B cell (primary cell): ENCODE results near the gene FARP1. TPM values are rescaled to one million over a fixed set of nuclear protein-coding genes. Genes with fewer than 3 reads are reported as not detected.

Experiments used
- ATAC-seq: fragments of 200-7000 bp; cut with Tn5 transposase; one replicate; pipeline ENCODE4 v1.10.0; 2021; ENCODE audit warnings: low read depth, mild to moderate bottlenecking, moderate number of reproducible peaks, moderate library complexity
- CTCF ChIA-PET: fragments of 350-600 bp; sonication (Branson Sonifier 250); formaldehyde crosslinking; loops from one replicate; lab custom pipeline; 2021; ENCODE audit warnings: antibody characterized with exemption, inconsistent platforms; lab: Charles Lee
- POLR2A ChIA-PET: fragments of 350-600 bp; sonication (Branson Sonifier 250); formaldehyde crosslinking; loops from one replicate; lab custom pipeline; 2021; ENCODE audit warnings: antibody characterized with exemption; lab: Charles Lee
- DNase-seq: peaks from one replicate; pipeline ENCODE4 v3.0.0; 2013
- H2AFZ ChIP-seq: 2 replicates; pipeline ENCODE4 v1.6.1; 2012; ENCODE audit warnings: mild to moderate bottlenecking, low read depth, low read length; ENCODE audit not compliant: insufficient read depth, poor library complexity, severe bottlenecking
- H3K27ac ChIP-seq, 2 donors: 1 replicate in 1 of 2; 2 replicates in 1 of 2; pipeline ENCODE4 v1.5.1; 2012 to 2013; ENCODE audit warnings: low read length in 2 of 2, mild to moderate bottlenecking in 2 of 2, moderate library complexity in 1 of 2
- H3K27me3 ChIP-seq, 4 experiments: fragments of 200-600 bp in 1 of 4; sonication (generic) in 1 of 4; replicated peaks in 1 of 4; 1 replicate in 2 of 4; 2 replicates in 2 of 4; pipeline versions ENCODE4 v1.6.1 to v1.7.0; 2013 to 2016; ENCODE audit warnings: low read length in 3 of 4, mild to moderate bottlenecking in 2 of 4, mixed read lengths in 1 of 4, moderate library complexity in 1 of 4; ENCODE audit not compliant: insufficient read depth in 4 of 4, control insufficient read depth in 3 of 4; ENCODE audit errors: control extremely low read depth in 1 of 4
- H3K36me3 ChIP-seq, 2 experiments: replicated peaks in 1 of 2; 1 replicate in 1 of 2; 2 replicates in 1 of 2; pipeline versions ENCODE4 v1.6.1 to v1.7.1; 2013; ENCODE audit warnings: low read length in 1 of 2; ENCODE audit not compliant: insufficient read depth in 2 of 2, control insufficient read depth in 1 of 2; ENCODE audit errors: control extremely low read depth in 1 of 2, extremely low read depth in 1 of 2
- H3K4me1 ChIP-seq, 2 donors: fragments of 200-600 bp in 1 of 2; sonication (generic) in 1 of 2; 1 replicate in 1 of 2; 2 replicates in 1 of 2; pipeline versions ENCODE4 v1.5.1 to v1.6.1; 2013 to 2017; ENCODE audit warnings: low read length in 2 of 2; ENCODE audit not compliant: control insufficient read depth in 2 of 2, insufficient read depth in 2 of 2
- H3K4me2 ChIP-seq: replicated peaks from 2 replicates; pipeline ENCODE3; 2012; ENCODE audit warnings: mild to moderate bottlenecking, low read depth, low read length; ENCODE audit not compliant: poor library complexity, severe bottlenecking
- H3K4me3 ChIP-seq, 5 experiments: fragments of 200-600 bp in 1 of 5; sonication (generic) in 1 of 5; 1 replicate in 3 of 5; 2 replicates in 2 of 5; pipeline versions ENCODE4 v1.5.1 to v1.7.0; 2011 to 2016; ENCODE audit warnings: low read length in 4 of 5, mild to moderate bottlenecking in 4 of 5, low read depth in 2 of 5, control low read depth in 1 of 5, moderate library complexity in 1 of 5; ENCODE audit not compliant: insufficient read depth in 1 of 5; ENCODE audit errors: control extremely low read depth in 1 of 5, extremely low read depth in 1 of 5
- H3K79me2 ChIP-seq: fragments of 200-600 bp; sonication (generic); one replicate; pipeline ENCODE4 v1.6.0; 2016; ENCODE audit warnings: low read length; ENCODE audit not compliant: control insufficient read depth, insufficient read depth
- H3K9ac ChIP-seq: fragments of 200-600 bp; sonication (generic); 2 replicates; pipeline ENCODE4 v1.6.1; 2017; ENCODE audit warnings: mild to moderate bottlenecking, low read length, moderate library complexity
- H3K9me3 ChIP-seq, 3 donors: one replicate each; pipeline versions ENCODE4 v1.6.1 to v1.7.1; 2013; ENCODE audit warnings: low read length in 2 of 3; ENCODE audit not compliant: control insufficient read depth in 2 of 3, insufficient read depth in 1 of 3; ENCODE audit errors: control extremely low read depth in 1 of 3
- H4K20me1 ChIP-seq: 2 replicates; pipeline ENCODE4 v1.6.0; 2012; ENCODE audit warnings: mild to moderate bottlenecking, low read length; ENCODE audit not compliant: insufficient read depth, control insufficient read depth, poor library complexity, severe bottlenecking
- H3K27ac Mint-ChIP-seq: one replicate; pipeline ENCODE4 v1.8.0; 2021; ENCODE audit warnings: mixed read lengths
- H3K27me3 Mint-ChIP-seq: one replicate; pipeline ENCODE4 v1.8.0; 2021; ENCODE audit warnings: mixed read lengths
- H3K4me1 Mint-ChIP-seq: one replicate; pipeline ENCODE4 v1.8.0; 2021; ENCODE audit warnings: mixed read lengths
- H3K4me3 Mint-ChIP-seq: one replicate; pipeline ENCODE4 v1.8.0; 2021; ENCODE audit warnings: mixed read lengths
- H3K9me3 Mint-ChIP-seq: one replicate; pipeline ENCODE4 v1.8.0; 2022; ENCODE audit warnings: mixed read lengths; ENCODE audit not compliant: insufficient read depth
- EZH2 ChIP-seq: IDR thresholded peaks from 2 replicates; pipeline ENCODE4 v1.6.1; 2012; ENCODE audit warnings: borderline replicate concordance, low read depth, mild to moderate bottlenecking, moderate library complexity, low read length; ENCODE audit not compliant: insufficient read depth, poor library complexity, severe bottlenecking
- WGBS: methylation state at CpG from one replicate; pipeline ENCODE4 v1.1.5; 2013; ENCODE audit warnings: missing lambda C conversion rate; ENCODE audit not compliant: insufficient coverage; 5-methylcytosine and 5-hydroxymethylcytosine counted together
- intact Hi-C: fragments of 100-400 bp; cut with micrococcal nuclease; formaldehyde crosslinking; loops from one replicate; pipeline ENCODE4 v1.10.0; 2022
- polyA plus RNA-seq: library from polyadenylated mRNA; depleted of rRNA; stranded (reverse); fragments of >200 nt; gene quantifications from 2 replicates; pipeline ENCODE4 v1.2.3, GENCODE V29; 2012
- total RNA-seq, 2 donors: library from RNA; stranded (reverse); fragments of 120-200 nt in 1 of 2; gene quantifications; 1 replicate in 1 of 2; 2 replicates in 1 of 2; pipeline versions ENCODE4 v1.2.3 to v1.2.4, GENCODE V29; 2013 to 2022
- TF ChIP-seq, protein P1 (sequence below): fragments of 200-600 bp; IDR thresholded peaks from one replicate; pipeline ENCODE4 v1.8.0; 2022; ENCODE audit warnings: antibody characterized with exemption, mild to moderate bottlenecking

The FARP1 gene
- total and polyA plus RNA-seq, 2 donors (not counting 1 experiment from before 2014, with no cell fraction given): 0.15 to 1.5 TPM

DNA sequence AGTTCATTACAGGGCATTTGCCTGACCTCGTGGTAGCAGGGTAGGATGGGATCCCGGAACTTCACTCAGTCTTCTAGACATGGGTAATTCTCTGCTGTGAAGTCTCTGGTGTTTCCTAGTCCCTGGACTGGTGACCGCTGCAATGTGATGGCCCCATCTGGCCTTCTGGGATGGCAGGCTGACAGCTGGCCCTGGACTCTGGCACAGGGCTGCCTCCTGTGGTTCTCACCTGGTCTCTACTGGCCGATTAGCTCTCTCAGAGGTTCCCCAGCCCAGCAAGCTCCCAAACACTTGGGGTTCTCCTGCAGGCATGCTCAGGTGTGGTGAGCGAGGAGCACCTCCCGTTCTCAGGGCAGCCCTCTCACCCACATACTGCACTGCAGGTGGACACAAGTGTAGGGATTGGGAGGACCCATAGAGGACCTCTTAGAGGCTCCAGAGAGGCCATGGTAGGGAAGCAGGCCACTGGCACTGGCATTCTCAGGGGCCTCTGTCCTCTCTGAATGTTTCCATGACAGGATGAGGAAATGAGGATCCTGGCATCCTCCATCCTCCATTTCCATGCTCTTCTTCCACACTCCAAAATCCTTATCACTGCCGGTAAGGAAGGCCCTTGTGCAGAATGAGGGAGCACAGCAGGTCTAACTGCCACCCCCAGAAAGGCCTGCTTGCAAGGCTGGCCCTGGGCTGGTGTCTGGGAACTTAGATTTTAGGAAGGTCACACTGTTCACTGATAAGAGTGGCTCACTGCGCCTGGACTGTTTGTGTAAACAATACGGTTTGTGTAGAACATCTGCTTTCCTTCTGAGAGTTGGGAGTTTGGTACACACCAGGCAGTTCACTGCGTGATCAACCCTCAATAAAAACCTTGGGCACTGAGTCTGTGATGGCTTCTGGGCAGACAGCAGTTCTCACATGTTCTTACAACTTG lies 31.5 kb upstream of the FARP1 start:
- H3K27me3 Mint-ChIP-seq: peaks cover 2% of the 10 kb centered on the region
- no peak overlapping the region for H3K4me3 Mint-ChIP-seq
- Histone ChIP-seq H3K4me1 (no peaks in the 10 kb centered on the region), H3K9me3 (peaks cover 0 to 10% (median 0%) of the 10 kb centered on the region in 3 donors), H2AFZ (no peak overlapping the region), H3K36me3 (no peaks in the 10 kb centered on the region), H3K27ac (no peak overlapping the region), H3K4me2 (no peak overlapping the region), H3K9ac (no peak overlapping the region), H3K79me2 (no peaks in the 10 kb centered on the region), H3K4me3 (no peak overlapping the region), H3K27me3 (no peaks in the 10 kb centered on the region), H4K20me1 (no peaks in the 10 kb centered on the region)
- no peaks in the 10 kb centered on the region for H3K4me1 Mint-ChIP-seq
- ATAC-seq (no peak), DNase-seq (no peak)
- no peak overlapping the region for H3K27ac Mint-ChIP-seq
- TF ChIP-seq, protein P1, sequence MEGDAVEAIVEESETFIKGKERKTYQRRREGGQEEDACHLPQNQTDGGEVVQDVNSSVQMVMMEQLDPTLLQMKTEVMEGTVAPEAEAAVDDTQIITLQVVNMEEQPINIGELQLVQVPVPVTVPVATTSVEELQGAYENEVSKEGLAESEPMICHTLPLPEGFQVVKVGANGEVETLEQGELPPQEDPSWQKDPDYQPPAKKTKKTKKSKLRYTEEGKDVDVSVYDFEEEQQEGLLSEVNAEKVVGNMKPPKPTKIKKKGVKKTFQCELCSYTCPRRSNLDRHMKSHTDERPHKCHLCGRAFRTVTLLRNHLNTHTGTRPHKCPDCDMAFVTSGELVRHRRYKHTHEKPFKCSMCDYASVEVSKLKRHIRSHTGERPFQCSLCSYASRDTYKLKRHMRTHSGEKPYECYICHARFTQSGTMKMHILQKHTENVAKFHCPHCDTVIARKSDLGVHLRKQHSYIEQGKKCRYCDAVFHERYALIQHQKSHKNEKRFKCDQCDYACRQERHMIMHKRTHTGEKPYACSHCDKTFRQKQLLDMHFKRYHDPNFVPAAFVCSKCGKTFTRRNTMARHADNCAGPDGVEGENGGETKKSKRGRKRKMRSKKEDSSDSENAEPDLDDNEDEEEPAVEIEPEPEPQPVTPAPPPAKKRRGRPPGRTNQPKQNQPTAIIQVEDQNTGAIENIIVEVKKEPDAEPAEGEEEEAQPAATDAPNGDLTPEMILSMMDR: no peak
- no peak for TF ChIP-seq EZH2
- 84% methylated on average over 8 of the region's 10 CpGs for WGBS
- H3K9me3 Mint-ChIP-seq: no peaks in the 10 kb centered on the region
- intact Hi-C loops: no loop called here
- ChIA-PET CTCF (no interaction called here), POLR2A (no interaction called here)

DNA sequence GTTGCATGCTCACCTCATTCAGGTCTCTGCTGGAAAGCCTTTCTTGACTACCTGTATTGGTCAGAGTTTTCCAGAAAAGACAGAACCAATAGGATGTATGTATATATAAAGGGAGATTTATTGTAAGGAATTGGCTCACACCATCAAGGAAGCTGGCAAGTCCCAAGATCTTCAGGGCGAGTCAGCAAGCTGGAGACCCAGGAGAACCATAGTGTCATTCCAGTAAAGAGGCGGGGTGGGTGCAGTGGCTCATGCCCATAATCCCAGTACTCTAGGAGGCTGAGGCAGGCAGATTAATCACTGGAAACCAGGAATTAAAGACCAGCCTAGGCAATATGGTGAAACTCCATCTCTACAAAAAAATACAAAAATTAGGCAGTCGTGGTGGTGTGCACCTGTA lies 30.4 kb upstream of the FARP1 start:
- peaks cover 2% of the 10 kb centered on the region for H3K27me3 Mint-ChIP-seq
- 97% methylated on average over 3 of the region's 3 CpGs for WGBS
- H3K79me2 ChIP-seq: no peaks in the 10 kb centered on the region
- no peak for ATAC-seq
- H2AFZ ChIP-seq: no peak overlapping the region
- intact Hi-C loops: no loop called here
- no peaks in the 10 kb centered on the region for H3K9me3 Mint-ChIP-seq
- H3K4me2 ChIP-seq: no peak overlapping the region
- H3K27ac ChIP-seq: no peak overlapping the region
- H3K4me1 ChIP-seq: no peaks in the 10 kb centered on the region
- H3K27ac Mint-ChIP-seq: no peak overlapping the region
- POLR2A ChIA-PET: no interaction called here
- H3K9ac ChIP-seq: no peak overlapping the region
- DNase-seq: no peak
- H3K4me3 ChIP-seq: no peak overlapping the region
- H3K36me3 ChIP-seq: no peaks in the 10 kb centered on the region
- no peaks in the 10 kb centered on the region for H4K20me1 ChIP-seq
- H3K27me3 ChIP-seq: no peaks in the 10 kb centered on the region
- CTCF ChIA-PET: no interaction called here
- peaks cover 0 to 6% (median 0%) of the 10 kb centered on the region in 3 donors for H3K9me3 ChIP-seq
- no peaks in the 10 kb centered on the region for H3K4me1 Mint-ChIP-seq
- TF ChIP-seq EZH2: no peak
- TF ChIP-seq, protein P1: no peak
- H3K4me3 Mint-ChIP-seq: no peak overlapping the region
